Stimulated activated CD8-positive, alpha-beta memory T cell treated with anti-CD3 and anti-CD28 coated beads, Interleukin-4, amount 100 ng/mL, for 48 hours (primary cell): ENCODE measurements around the gene NPFFR1.
"Not testable (repeated sequence)": the region's sequence is repeated elsewhere in the genome, so short reads cannot be mapped to it uniquely, and the experiment has no call there.

Source experiments
- DNase-seq: peaks from one replicate; pipeline ENCODE4 v3.0.0-alpha.2; 2020

Gene NPFFR1

GRCh38 chr10:70254778-70255328, 29.0 kb downstream of the NPFFR1 start:
- no peak for DNase-seq

- no peak for DNase-seq
Measured at GRCh38 chr10:70253878-70254765, 29.7 kb downstream of the NPFFR1 start.

- DNase-seq: no peak
Measured at GRCh38 chr10:70250961-70251680, 32.7 kb downstream of the NPFFR1 start.

- DNase-seq: no peak
Measured at GRCh38 chr10:70247360-70247759, 36.4 kb downstream of the NPFFR1 start.

- no peak for DNase-seq
Measured at GRCh38 chr10:70241081-70241480, 42.7 kb downstream of the NPFFR1 start.

GRCh38 chr10:70239986-70240385, 43.8 kb downstream of the NPFFR1 start:
- DNase-seq: not testable (repeated sequence)

GRCh38 chr10:70239077-70239976, 44.5 kb downstream of the NPFFR1 start:
- DNase-seq: not testable (repeated sequence)

GRCh38 chr10:70237958-70238536, 45.8 kb downstream of the NPFFR1 start:
- not testable (repeated sequence) for DNase-seq

GRCh38 chr10:70234668-70235447, 48.9 kb downstream of the NPFFR1 start:
- DNase-seq: no peak

GRCh38 chr10:70233939-70234300, 49.9 kb downstream of the NPFFR1 start:
- no peak for DNase-seq

GRCh38 chr10:70233109-70233938, 50.5 kb downstream of the NPFFR1 start, which contains the start of gene PPA1:
TSS of gene PPA1 (minus strand) at chr10:70233429. CDS start at chr10:70233327, 102 bp downstream.
- DNase-seq: peak; percentile 99

- DNase-seq: peak; percentile 35
Measured at GRCh38 chr10:70232859-70233108, 51.0 kb downstream of the NPFFR1 start.

- DNase-seq: peak; percentile 63
Measured at GRCh38 chr10:70232155-70232858, 51.5 kb downstream of the NPFFR1 start.

GRCh38 chr10:70228491-70228890, 55.3 kb downstream of the NPFFR1 start:
- no peak for DNase-seq

- DNase-seq: no peak
Measured at GRCh38 chr10:70227548-70228320, 56.1 kb downstream of the NPFFR1 start.

- DNase-seq: no peak
Measured at GRCh38 chr10:70223728-70224127, 60.1 kb downstream of the NPFFR1 start.

GRCh38 chr10:70222811-70223447, 60.9 kb downstream of the NPFFR1 start:
- not testable (repeated sequence) for DNase-seq

- no peak for DNase-seq
Measured at GRCh38 chr10:70222340-70222794, 61.4 kb downstream of the NPFFR1 start.

- DNase-seq: no peak
Measured at GRCh38 chr10:70221030-70221429, 62.8 kb downstream of the NPFFR1 start.
